Measurements from ENCODE around the gene TBC1D8. TPM values are rescaled to one million over a fixed set of nuclear protein-coding genes. Genes with fewer than 3 reads are reported as not detected.
"Not testable (repeated sequence)": the region's sequence is repeated elsewhere in the genome, so short reads cannot be mapped to it uniquely, and the experiment has no call there.

TBC1D8 gene
- total and polyA plus RNA-seq, 7 experiments from 2014 or later: 0.30 to 20.1 (median 2.2) TPM

DNA sequence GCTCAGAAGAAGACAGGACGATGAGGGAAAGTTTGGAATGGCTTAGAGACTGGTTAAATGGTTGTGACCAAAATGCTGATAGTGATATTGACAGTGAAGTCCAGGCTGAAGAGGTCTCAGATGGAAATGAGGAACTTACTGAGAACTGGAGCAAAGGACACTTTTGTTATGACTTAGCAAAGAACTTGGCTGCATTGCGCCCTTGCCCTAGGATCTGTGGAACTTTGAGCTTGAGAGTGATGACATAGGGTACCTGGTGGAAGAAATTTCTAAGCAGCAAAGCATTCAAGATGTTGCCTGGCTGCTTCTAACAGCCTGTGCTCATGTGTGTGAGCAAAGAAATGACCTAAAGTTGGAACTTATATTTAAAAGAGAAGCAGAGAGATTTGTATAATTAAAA, 16.4 kb upstream of the TBC1D8 start:
- CTCF ChIA-PET: interaction anchor here (1.0 kb wide), 1 partner anchor 661 kb away, joined by 3 read pairs; no protein-coding TSS in a partner anchor
- ATAC-seq; H3K4me1 ChIP-seq (ENCODE audit: control insufficient read depth in 2 of 2, insufficient read depth in 2 of 2, low read length in 2 of 2); H3K4me3 ChIP-seq (ENCODE audit: low read length); H3K36me3 ChIP-seq (ENCODE audit: control insufficient read depth in 2 of 3, insufficient read depth in 3 of 3, low read length in 3 of 3); H3K27me3 ChIP-seq (ENCODE audit: control insufficient read depth in 2 of 2, insufficient read depth in 2 of 2, low read length in 2 of 2); H3K27me3 Mint-ChIP-seq; H3K27ac Mint-ChIP-seq; POLR2A ChIA-PET; H3K27ac ChIP-seq (ENCODE audit: low read depth, low read length); intact Hi-C loops (cut with micrococcal nuclease); H3K9me3 ChIP-seq (ENCODE audit: control insufficient read depth in 2 of 3, low read length in 3 of 3); DNase-seq: not testable (repeated sequence)
- H3K9me3 Mint-ChIP-seq: peaks cover 6 to 53% (median 20%) of the 10 kb centered on the region in 11 donors
- H3K4me3 Mint-ChIP-seq: peak overlapping the region in 1 of 10 donors; percentile 34
- H3K36me3 Mint-ChIP-seq: peaks cover 14 to 26% (median 17%) of the 10 kb centered on the region in 5 donors
- peaks cover 0 to 10% (median 5%) of the 10 kb centered on the region in 7 donors for H3K4me1 Mint-ChIP-seq

DNA sequence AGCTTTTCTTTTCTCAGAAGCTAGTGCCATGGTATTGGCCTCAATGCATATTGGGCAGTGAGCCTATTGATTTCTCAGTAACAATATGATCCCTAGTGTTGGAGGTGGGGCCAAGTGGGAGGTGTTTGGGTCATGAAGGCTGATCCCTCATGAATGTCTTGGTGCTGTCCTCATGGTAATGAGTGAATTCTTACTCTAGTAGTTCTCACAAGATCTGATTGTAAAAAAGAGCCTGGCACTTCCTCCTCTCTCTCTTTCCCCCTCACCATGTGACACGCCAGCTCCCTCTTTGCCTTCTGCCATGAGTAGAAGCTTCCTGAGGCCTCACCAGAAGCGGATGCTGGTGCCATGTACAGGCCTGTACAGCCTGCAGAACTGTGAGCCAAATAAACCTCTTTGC, 12.8 kb upstream of the TBC1D8 start:
- Mint-ChIP-seq H3K36me3 (peaks cover 10 to 12% (median 11%) of the 10 kb centered on the region in 5 donors), H3K4me1 (peaks cover 0 to 8% (median 0%) of the 10 kb centered on the region in 7 donors), H3K27me3 (no peaks in the 10 kb centered on the region), H3K27ac (no peak overlapping the region), H3K4me3 (no peak overlapping the region), H3K9me3 (peaks cover 5 to 25% (median 15%) of the 10 kb centered on the region in 11 donors)
- POLR2A ChIA-PET: no interaction called here
- H3K27ac ChIP-seq (ENCODE audit: low read depth, low read length): no peak overlapping the region
- no peaks in the 10 kb centered on the region for H3K36me3 ChIP-seq (ENCODE audit: control insufficient read depth in 2 of 3, insufficient read depth in 3 of 3, low read length in 3 of 3)
- no peak for ATAC-seq
- H3K4me3 ChIP-seq (ENCODE audit: low read length): no peak overlapping the region
- intact Hi-C loops (cut with micrococcal nuclease): no loop called here
- H3K27me3 ChIP-seq (ENCODE audit: control insufficient read depth in 2 of 2, insufficient read depth in 2 of 2, low read length in 2 of 2): no peaks in the 10 kb centered on the region
- DNase-seq: no peak
- peaks cover 0 to 6% (median 0%) of the 10 kb centered on the region in 3 experiments for H3K9me3 ChIP-seq (ENCODE audit: control insufficient read depth in 2 of 3, low read length in 3 of 3)
- H3K4me1 ChIP-seq (ENCODE audit: control insufficient read depth in 2 of 2, insufficient read depth in 2 of 2, low read length in 2 of 2): no peaks in the 10 kb centered on the region
- CTCF ChIA-PET: no interaction called here

DNA sequence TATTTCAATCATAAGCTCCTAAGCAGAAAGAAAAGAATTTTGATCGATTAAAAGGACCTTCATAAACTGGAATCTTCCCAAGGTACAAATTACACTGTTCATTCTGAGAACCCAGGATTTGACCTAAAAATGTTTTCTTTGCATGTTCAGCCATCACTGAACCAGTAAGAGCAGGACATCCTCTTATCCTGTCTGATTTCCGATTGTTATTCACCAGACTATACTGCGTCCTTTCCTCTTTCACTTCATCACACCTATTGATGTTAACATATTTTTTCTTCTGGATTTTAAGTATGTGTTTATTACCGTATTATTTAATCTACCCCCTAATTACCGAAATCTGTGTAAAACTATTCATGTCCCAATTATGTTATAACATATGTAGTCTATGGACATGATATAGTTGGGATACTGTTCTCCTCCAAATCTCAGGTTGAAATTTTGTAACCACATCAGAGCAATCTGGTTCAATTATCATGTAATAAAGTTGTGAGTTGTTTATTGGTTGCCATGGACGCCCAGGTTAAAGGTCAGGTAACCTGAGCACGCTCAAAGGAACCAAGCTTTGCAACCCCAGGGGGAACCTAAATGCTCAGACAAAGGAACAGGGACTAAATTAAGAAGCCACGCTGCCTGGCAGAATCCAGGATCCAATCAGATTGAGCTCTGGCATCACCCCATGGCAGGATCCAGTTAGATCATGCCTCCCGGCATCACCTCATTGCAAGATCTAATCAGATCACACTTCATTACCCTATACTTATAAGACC, 11.6 kb upstream of the TBC1D8 start:
- H3K36me3 ChIP-seq (ENCODE audit: control insufficient read depth in 2 of 3, insufficient read depth in 3 of 3, low read length in 3 of 3): no peaks in the 10 kb centered on the region
- Mint-ChIP-seq H3K4me3 (no peak overlapping the region), H3K9me3 (peaks cover 0 to 12% (median 7%) of the 10 kb centered on the region in 11 donors), H3K27ac (no peak overlapping the region), H3K27me3 (no peaks in the 10 kb centered on the region), H3K36me3 (peaks cover 0 to 9% (median 7%) of the 10 kb centered on the region in 5 donors), H3K4me1 (peaks cover 0 to 8% (median 0%) of the 10 kb centered on the region in 7 donors)
- H3K4me3 ChIP-seq (ENCODE audit: low read length): no peak overlapping the region
- no peaks in the 10 kb centered on the region for H3K4me1 ChIP-seq (ENCODE audit: control insufficient read depth in 2 of 2, insufficient read depth in 2 of 2, low read length in 2 of 2)
- intact Hi-C loops (cut with micrococcal nuclease): no loop called here
- peaks cover 0 to 6% (median 0%) of the 10 kb centered on the region in 3 experiments for H3K9me3 ChIP-seq (ENCODE audit: control insufficient read depth in 2 of 3, low read length in 3 of 3)
- CTCF ChIA-PET: no interaction called here
- DNase-seq (no peak), ATAC-seq (no peak)
- no peaks in the 10 kb centered on the region for H3K27me3 ChIP-seq (ENCODE audit: control insufficient read depth in 2 of 2, insufficient read depth in 2 of 2, low read length in 2 of 2)
- H3K27ac ChIP-seq (ENCODE audit: low read depth, low read length): no peak overlapping the region
- POLR2A ChIA-PET: no interaction called here

DNA sequence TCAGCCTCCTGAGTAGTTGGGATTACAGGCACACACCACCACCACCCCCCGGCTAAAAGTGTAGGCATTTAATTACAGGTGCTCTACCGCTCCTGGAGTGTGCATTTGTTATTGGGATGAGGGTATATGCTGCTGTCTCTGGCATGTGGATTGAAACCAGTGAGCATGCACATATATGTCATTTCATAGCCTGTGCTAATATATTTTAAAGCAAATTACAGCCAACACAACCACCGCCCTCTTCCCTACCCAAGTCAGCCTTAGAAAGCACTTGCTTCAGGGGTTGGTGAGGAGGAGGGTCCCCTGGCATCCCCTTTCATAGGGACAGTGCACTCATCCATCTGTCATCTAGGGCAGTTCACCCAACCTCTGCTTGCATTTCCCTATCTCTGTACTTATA, 10.5 kb upstream of the TBC1D8 start:
- intact Hi-C loops (cut with micrococcal nuclease): no loop called here
- Histone ChIP-seq H3K27ac (ENCODE audit: low read depth, low read length) (no peak overlapping the region), H3K36me3 (ENCODE audit: control insufficient read depth in 2 of 3, insufficient read depth in 3 of 3, low read length in 3 of 3) (no peaks in the 10 kb centered on the region), H3K9me3 (ENCODE audit: control insufficient read depth in 2 of 3, low read length in 3 of 3) (no peaks in the 10 kb centered on the region), H3K27me3 (ENCODE audit: control insufficient read depth in 2 of 2, insufficient read depth in 2 of 2, low read length in 2 of 2) (no peaks in the 10 kb centered on the region), H3K4me1 (ENCODE audit: control insufficient read depth in 2 of 2, insufficient read depth in 2 of 2, low read length in 2 of 2) (no peaks in the 10 kb centered on the region), H3K4me3 (ENCODE audit: low read length) (no peak overlapping the region)
- H3K36me3 Mint-ChIP-seq: no peaks in the 10 kb centered on the region
- CTCF ChIA-PET: no interaction called here
- peaks cover 0 to 4% (median 0%) of the 10 kb centered on the region in 7 donors for H3K4me1 Mint-ChIP-seq
- POLR2A ChIA-PET: no interaction called here
- no peak overlapping the region for H3K27ac Mint-ChIP-seq
- DNase-seq: no peak
- H3K4me3 Mint-ChIP-seq: no peak overlapping the region
- H3K9me3 Mint-ChIP-seq: peaks cover 0 to 3% (median 0%) of the 10 kb centered on the region in 11 donors
- ATAC-seq: no peak
- peaks cover 0 to 2% (median 0%) of the 10 kb centered on the region in 5 donors for H3K27me3 Mint-ChIP-seq

DNA sequence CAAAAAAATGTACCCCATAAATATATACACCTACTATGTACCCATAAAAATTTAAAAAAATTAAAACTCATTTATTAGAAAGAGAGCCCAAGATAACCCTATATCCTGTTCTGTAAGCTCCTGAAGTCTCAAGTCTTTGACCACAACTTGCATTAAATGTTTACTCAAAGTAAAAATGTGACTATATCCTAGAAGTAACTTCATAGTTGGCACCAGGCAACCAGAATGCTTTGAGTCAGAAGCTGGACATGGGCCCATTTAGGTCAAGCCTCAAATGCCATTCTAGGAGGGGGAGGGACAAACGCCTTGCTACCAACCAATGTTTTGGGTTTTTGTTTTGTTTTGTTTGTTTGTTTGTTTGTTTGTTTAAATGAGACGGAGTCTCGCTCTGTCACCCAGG, 9.3 kb upstream of the TBC1D8 start:
- Mint-ChIP-seq H3K9me3 (peaks cover 0 to 3% (median 0%) of the 10 kb centered on the region in 11 donors), H3K27ac (no peak overlapping the region), H3K36me3 (no peaks in the 10 kb centered on the region), H3K4me1 (no peaks in the 10 kb centered on the region), H3K4me3 (no peak overlapping the region), H3K27me3 (peaks cover 0 to 2% (median 0%) of the 10 kb centered on the region in 5 donors)
- Histone ChIP-seq H3K27ac (ENCODE audit: low read depth, low read length) (no peak overlapping the region), H3K9me3 (ENCODE audit: control insufficient read depth in 2 of 3, low read length in 3 of 3) (no peaks in the 10 kb centered on the region), H3K36me3 (ENCODE audit: control insufficient read depth in 2 of 3, insufficient read depth in 3 of 3, low read length in 3 of 3) (no peaks in the 10 kb centered on the region), H3K4me1 (ENCODE audit: control insufficient read depth in 2 of 2, insufficient read depth in 2 of 2, low read length in 2 of 2) (no peaks in the 10 kb centered on the region), H3K27me3 (ENCODE audit: control insufficient read depth in 2 of 2, insufficient read depth in 2 of 2, low read length in 2 of 2) (no peaks in the 10 kb centered on the region), H3K4me3 (ENCODE audit: low read length) (no peak overlapping the region)
- intact Hi-C loops (cut with micrococcal nuclease): no loop called here
- ATAC-seq (no peak), DNase-seq (no peak)
- POLR2A ChIA-PET: no interaction called here
- CTCF ChIA-PET: no interaction called here

DNA sequence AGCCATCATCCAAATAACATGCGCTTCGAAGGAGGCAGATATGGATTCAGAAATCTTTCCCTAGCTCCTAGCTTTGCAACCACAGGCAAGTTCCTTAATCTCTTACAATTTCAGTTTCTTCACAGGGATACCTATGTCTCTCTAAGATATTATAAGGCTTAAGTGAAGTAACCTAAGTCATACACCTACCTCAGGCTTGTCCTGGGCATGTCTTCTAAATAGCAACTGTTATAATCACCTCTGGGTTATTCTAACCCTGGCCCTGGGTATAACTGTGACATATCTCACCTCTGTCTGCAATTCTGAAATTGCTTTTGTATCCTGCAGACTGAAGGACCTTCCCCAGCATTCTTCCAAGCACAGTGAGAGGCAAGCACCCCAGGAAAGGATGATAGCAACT, 8.3 kb upstream of the TBC1D8 start:
- intact Hi-C loops (cut with micrococcal nuclease): no loop called here
- no peaks in the 10 kb centered on the region for H3K36me3 ChIP-seq (ENCODE audit: control insufficient read depth in 2 of 3, insufficient read depth in 3 of 3, low read length in 3 of 3)

DNA sequence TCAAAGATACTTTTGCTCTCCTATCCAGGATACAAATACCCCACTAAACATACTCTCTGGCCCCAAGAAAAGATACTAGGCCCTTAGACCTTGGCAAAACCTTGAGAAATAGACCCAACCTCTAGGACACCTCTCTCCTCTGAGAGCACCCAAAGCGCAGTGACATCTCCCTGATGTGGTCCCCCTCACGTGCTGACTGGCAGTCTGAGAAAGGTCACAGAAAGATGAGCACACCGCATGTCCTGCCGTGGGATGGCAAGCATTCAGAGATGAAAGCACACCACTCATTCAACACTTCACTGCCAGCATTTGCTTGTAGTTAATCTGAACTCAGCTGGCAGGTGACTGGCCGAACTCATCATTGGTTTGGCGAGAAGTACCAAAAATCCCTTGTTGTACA, 6.1 kb upstream of the TBC1D8 start:
- Mint-ChIP-seq H3K27ac (peak overlapping the region in 1 of 9 donors; percentile 33), H3K27me3 (peaks cover 0 to 29% (median 0%) of the 10 kb centered on the region in 5 donors), H3K4me1 (peaks cover 4 to 10% (median 6%) of the 10 kb centered on the region in 7 donors), H3K9me3 (peaks cover 0 to 3% (median 0%) of the 10 kb centered on the region in 11 donors), H3K4me3 (no peak overlapping the region), H3K36me3 (no peaks in the 10 kb centered on the region)
- POLR2A ChIA-PET: no interaction called here
- Histone ChIP-seq H3K4me3 (ENCODE audit: low read length) (no peak overlapping the region), H3K27me3 (ENCODE audit: control insufficient read depth in 2 of 2, insufficient read depth in 2 of 2, low read length in 2 of 2) (no peaks in the 10 kb centered on the region), H3K9me3 (ENCODE audit: control insufficient read depth in 2 of 3, low read length in 3 of 3) (no peaks in the 10 kb centered on the region), H3K4me1 (ENCODE audit: control insufficient read depth in 2 of 2, insufficient read depth in 2 of 2, low read length in 2 of 2) (no peaks in the 10 kb centered on the region), H3K27ac (ENCODE audit: low read depth, low read length) (no peak overlapping the region), H3K36me3 (ENCODE audit: control insufficient read depth in 2 of 3, insufficient read depth in 3 of 3, low read length in 3 of 3) (no peaks in the 10 kb centered on the region)
- intact Hi-C loops (cut with micrococcal nuclease): no loop called here
- CTCF ChIA-PET: no interaction called here
- no peak for ATAC-seq
- DNase-seq: no peak

More for the DNA sequence above, 8.3 kb upstream of the TBC1D8 start:
- Histone ChIP-seq H3K27ac (ENCODE audit: low read depth, low read length) (no peak overlapping the region), H3K27me3 (ENCODE audit: control insufficient read depth in 2 of 2, insufficient read depth in 2 of 2, low read length in 2 of 2) (no peaks in the 10 kb centered on the region), H3K4me1 (ENCODE audit: control insufficient read depth in 2 of 2, insufficient read depth in 2 of 2, low read length in 2 of 2) (no peaks in the 10 kb centered on the region), H3K4me3 (ENCODE audit: low read length) (no peak overlapping the region), H3K9me3 (ENCODE audit: control insufficient read depth in 2 of 3, low read length in 3 of 3) (no peaks in the 10 kb centered on the region)
- ATAC-seq (no peak), DNase-seq (no peak)
- no peak overlapping the region for H3K27ac Mint-ChIP-seq
- no peaks in the 10 kb centered on the region for H3K36me3 Mint-ChIP-seq
- H3K4me1 Mint-ChIP-seq: no peaks in the 10 kb centered on the region
- CTCF ChIA-PET: no interaction called here
- peaks cover 0 to 8% (median 0%) of the 10 kb centered on the region in 5 donors for H3K27me3 Mint-ChIP-seq
- POLR2A ChIA-PET: no interaction called here
- H3K4me3 Mint-ChIP-seq: no peak overlapping the region
- peaks cover 0 to 3% (median 0%) of the 10 kb centered on the region in 11 donors for H3K9me3 Mint-ChIP-seq
